ENCODE measurements around the gene LEF1. TPM values are rescaled to one million over a fixed set of nuclear protein-coding genes. Genes with fewer than 3 reads are reported as not detected.

The LEF1 gene
- total and polyA plus RNA-seq, 9 of the 15 experiments (the other 6 are each of a cell fraction or from before 2014, with no cell fraction given) = 15.1 to 81.1 (median 29.7) TPM

DNA sequence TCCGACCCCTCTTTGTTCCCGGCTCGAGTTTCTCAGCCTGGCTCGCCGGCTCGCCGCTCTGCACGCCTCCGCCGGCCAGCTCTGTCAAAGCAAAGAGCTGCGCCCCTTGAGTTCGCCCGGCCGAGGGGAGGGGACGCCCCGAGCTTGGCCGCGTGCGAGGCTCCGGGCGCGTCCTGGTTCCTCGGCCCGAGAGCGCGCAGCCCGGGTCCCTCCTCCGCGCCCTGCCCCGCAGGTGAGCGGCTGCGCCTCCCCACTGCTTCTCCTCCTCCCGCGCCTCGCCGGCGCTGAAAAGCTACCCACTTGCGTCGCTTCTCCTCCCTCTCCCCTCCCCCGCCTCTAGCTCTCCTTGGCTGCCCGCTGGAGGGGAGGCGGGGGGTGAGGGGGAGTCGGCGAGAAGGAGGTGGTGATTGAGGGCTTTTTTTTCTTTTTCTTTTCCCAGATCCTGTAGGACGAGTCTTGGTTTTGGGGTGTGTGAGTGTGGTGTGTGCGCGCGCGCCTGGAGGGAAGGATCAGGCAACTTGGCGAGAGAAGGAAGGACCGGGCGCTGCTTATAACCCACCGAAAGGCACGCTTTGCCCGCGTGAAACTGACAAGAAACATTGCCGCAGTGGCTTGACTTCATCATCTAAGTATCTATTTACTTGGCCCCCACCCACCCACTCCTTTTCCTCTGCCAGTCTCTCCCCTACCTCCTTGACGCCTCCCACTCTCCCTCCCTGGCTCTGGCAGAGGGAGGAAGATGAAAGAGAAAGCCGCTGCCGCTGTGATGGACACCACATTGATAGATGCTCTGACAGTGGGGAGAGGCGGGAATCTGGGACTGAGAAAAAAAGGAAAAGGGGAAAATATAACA, at the start of gene LEF1 (continued):
- TF ChIP-seq PHTF2 (CRISPR knock-in tag; IDR thresholded peaks at IDR 0.05) = no peak
- TF ChIP-seq ZNF695 (CRISPR knock-in tag; IDR thresholded peaks at IDR 0.05) = no peak
- peak; percentile 56 for TF ChIP-seq PKNOX1 (IDR thresholded peaks at IDR 0.05)
- no peak for TF ChIP-seq MECOM (CRISPR knock-in tag; IDR thresholded peaks at IDR 0.05)
- peak; percentile 41 for TF ChIP-seq FIP1L1 (IDR thresholded peaks at IDR 0.05; ENCODE audit: low read depth, low read length, poor library complexity, severe bottlenecking)
- no peak for TF ChIP-seq SREBF2 (CRISPR knock-in tag; IDR thresholded peaks at IDR 0.05)
- TF ChIP-seq, protein P1, sequence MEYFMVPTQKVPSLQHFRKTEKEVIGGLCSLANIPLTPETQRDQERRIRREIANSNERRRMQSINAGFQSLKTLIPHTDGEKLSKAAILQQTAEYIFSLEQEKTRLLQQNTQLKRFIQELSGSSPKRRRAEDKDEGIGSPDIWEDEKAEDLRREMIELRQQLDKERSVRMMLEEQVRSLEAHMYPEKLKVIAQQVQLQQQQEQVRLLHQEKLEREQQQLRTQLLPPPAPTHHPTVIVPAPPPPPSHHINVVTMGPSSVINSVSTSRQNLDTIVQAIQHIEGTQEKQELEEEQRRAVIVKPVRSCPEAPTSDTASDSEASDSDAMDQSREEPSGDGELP (CRISPR knock-in tag; IDR thresholded peaks at IDR 0.05; ENCODE audit: borderline replicate concordance) = peak; percentile 59; the same call in 1 of the 2 replicates
- no peak for TF ChIP-seq PHF21A (IDR thresholded peaks at IDR 0.05; ENCODE audit: borderline replicate concordance, low read depth)
- 0 out of 2 replicates have a peak, but pooled peaks have one; percentile 12 for TF ChIP-seq HIVEP1 (CRISPR knock-in tag; IDR thresholded peaks at IDR 0.05)
- TF ChIP-seq HDAC2 (IDR thresholded peaks at IDR 0.05) = peak; percentile 22; the same call in 1 of the 2 replicates
- no peak for TF ChIP-seq ZNF444 (CRISPR knock-in tag; IDR thresholded peaks at IDR 0.05)
- TF ChIP-seq, protein P2, sequence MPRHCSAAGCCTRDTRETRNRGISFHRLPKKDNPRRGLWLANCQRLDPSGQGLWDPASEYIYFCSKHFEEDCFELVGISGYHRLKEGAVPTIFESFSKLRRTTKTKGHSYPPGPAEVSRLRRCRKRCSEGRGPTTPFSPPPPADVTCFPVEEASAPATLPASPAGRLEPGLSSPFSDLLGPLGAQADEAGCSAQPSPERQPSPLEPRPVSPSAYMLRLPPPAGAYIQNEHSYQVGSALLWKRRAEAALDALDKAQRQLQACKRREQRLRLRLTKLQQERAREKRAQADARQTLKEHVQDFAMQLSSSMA (CRISPR knock-in tag; IDR thresholded peaks at IDR 0.05) = no peak
- TF ChIP-seq RBFOX2 (IDR thresholded peaks at IDR 0.05; ENCODE audit: low read depth, low read length) = peak; percentile 84
- peak; percentile 66 for TF ChIP-seq MAX (CRISPR knock-in tag; IDR thresholded peaks at IDR 0.05)
- no peak for TF ChIP-seq ZNF311 (CRISPR knock-in tag; IDR thresholded peaks at IDR 0.05)
- TF ChIP-seq L3MBTL2 (IDR thresholded peaks at IDR 0.05) = peak; percentile 74
- TF ChIP-seq CTBP1 (IDR thresholded peaks at IDR 0.05; ENCODE audit: borderline replicate concordance) = peak; percentile 84
- TF ChIP-seq FOXM1 (IDR thresholded peaks at IDR 0.05; ENCODE audit: low read depth) = no peak
- TF ChIP-seq FOXM1 (CRISPR knock-in tag; IDR thresholded peaks at IDR 0.05; ENCODE audit: low read depth) = 0 out of 2 replicates have a peak, but pooled peaks have one; percentile 40
- TF ChIP-seq, protein P3, sequence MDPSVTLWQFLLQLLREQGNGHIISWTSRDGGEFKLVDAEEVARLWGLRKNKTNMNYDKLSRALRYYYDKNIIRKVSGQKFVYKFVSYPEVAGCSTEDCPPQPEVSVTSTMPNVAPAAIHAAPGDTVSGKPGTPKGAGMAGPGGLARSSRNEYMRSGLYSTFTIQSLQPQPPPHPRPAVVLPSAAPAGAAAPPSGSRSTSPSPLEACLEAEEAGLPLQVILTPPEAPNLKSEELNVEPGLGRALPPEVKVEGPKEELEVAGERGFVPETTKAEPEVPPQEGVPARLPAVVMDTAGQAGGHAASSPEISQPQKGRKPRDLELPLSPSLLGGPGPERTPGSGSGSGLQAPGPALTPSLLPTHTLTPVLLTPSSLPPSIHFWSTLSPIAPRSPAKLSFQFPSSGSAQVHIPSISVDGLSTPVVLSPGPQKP (CRISPR knock-in tag; IDR thresholded peaks at IDR 0.05) = no peak
- TF ChIP-seq NRF1 (conservative IDR thresholded peaks at IDR 0.05 in 1 of 2, IDR thresholded peaks at IDR 0.05 in 1 of 2) = peak; percentile 72 to 75
- TF ChIP-seq TCFL5 (CRISPR knock-in tag; conservative IDR thresholded peaks at IDR 0.05) = no peak
- TF ChIP-seq MEIS2 (IDR thresholded peaks at IDR 0.05; ENCODE audit: partially characterized antibody) = peak; percentile 26
- peak; percentile 95 for TF ChIP-seq TCF7 (IDR thresholded peaks at IDR 0.05; ENCODE audit: borderline replicate concordance)

All from K562 (cell line).